Panc1 (cell line): ENCODE measurements around the gene CACNA1G. TPM values are rescaled to one million over a fixed set of nuclear protein-coding genes. Genes with fewer than 3 reads are reported as not detected.

Experiments used
- ATAC-seq: fragments of 200-7000 bp; cut with Tn5 transposase; 2 replicates; pipeline ENCODE4 v1.9.1; 2020; ENCODE audit warnings: mild to moderate bottlenecking, moderate library complexity
- BruUV-seq: library from RNA; stranded (reverse); fragments of 400-500 nt; replicated peaks from 2 replicates; lab custom pipeline; 2021; lab: Mats Ljungman, UMichigan
- CTCF ChIA-PET: fragments of 300-600 bp; sonication (Branson Sonifier 250); formaldehyde crosslinking; loops from one replicate; lab custom pipeline; 2022; ENCODE audit warnings: antibody characterized with exemption; lab: Charles Lee
- POLR2A ChIA-PET: fragments of 300-600 bp; sonication (Branson Sonifier 250); formaldehyde crosslinking; loops from one replicate; lab custom pipeline; 2022; ENCODE audit warnings: antibody characterized with exemption; lab: Charles Lee
- DNase-seq: peaks from one replicate; pipeline ENCODE4 v3.0.0-alpha.2; 2010; ENCODE audit warnings: low read depth, low spot score
- H3K27ac ChIP-seq: 2 replicates; pipeline ENCODE4 v1.5.1; 2011; ENCODE audit warnings: mild to moderate bottlenecking, low read length, inconsistent platforms
- H3K27me3 ChIP-seq: fragments of 200-500 bp; sonication (Bioruptor generic); 2 replicates; pipeline ENCODE4 v1.6.0; 2014; ENCODE audit warnings: low read length, inconsistent platforms; ENCODE audit not compliant: control insufficient read depth, insufficient read depth
- H3K36me3 ChIP-seq: fragments of 200-500 bp; sonication (Bioruptor generic); 2 replicates; pipeline ENCODE4 v1.5.1; 2014; ENCODE audit warnings: inconsistent platforms, mild to moderate bottlenecking, low read length, moderate library complexity; ENCODE audit not compliant: control insufficient read depth, insufficient read depth
- H3K4me1 ChIP-seq: 2 replicates; pipeline ENCODE4 v1.5.1; 2011; ENCODE audit warnings: inconsistent platforms, mild to moderate bottlenecking, low read length, moderate library complexity; ENCODE audit not compliant: control insufficient read depth, insufficient read depth
- H3K4me3 ChIP-seq, 2 experiments: 2 replicates each; pipeline ENCODE4 v1.5.1; 2011 to 2012; ENCODE audit warnings: low read depth in 2 of 2, low read length in 2 of 2, mild to moderate bottlenecking in 2 of 2, inconsistent platforms in 1 of 2, moderate library complexity in 1 of 2
- H3K9me3 ChIP-seq: fragments of 200-500 bp; sonication (Bioruptor generic); 2 replicates; pipeline ENCODE4 v1.5.1; 2014; ENCODE audit warnings: low read depth, mild to moderate bottlenecking, inconsistent platforms, low read length, moderate library complexity; ENCODE audit not compliant: control insufficient read depth, insufficient read depth
- CTCF ChIP-seq: fragments of 450-650 bp; IDR thresholded peaks from 2 replicates; pipeline ENCODE4 v1.5.1; 2017; ENCODE audit warnings: mild to moderate bottlenecking
- POLR2AphosphoS5 ChIP-seq: IDR thresholded peaks from 2 replicates; pipeline ENCODE4 v1.6.1; 2012; ENCODE audit warnings: mild to moderate bottlenecking, low read depth, low read length, moderate library complexity
- SIN3A ChIP-seq: IDR thresholded peaks from 2 replicates; pipeline ENCODE4 v1.6.1; 2012; ENCODE audit warnings: low read depth, mild to moderate bottlenecking, low read length, moderate library complexity, borderline replicate concordance; ENCODE audit not compliant: insufficient read depth
- TCF7L2 ChIP-seq: IDR thresholded peaks from 2 replicates; pipeline ENCODE4 v1.6.1; 2011; ENCODE audit warnings: mild to moderate bottlenecking, low read depth, low read length, inconsistent platforms
- in situ Hi-C: cut with HindIII; loops from 2 replicates; pipeline ENCODE4 v1.10.0; 2016; ENCODE audit warnings: low sequenced_read_pairs, low pct_unique_long_range_greater_than_20kb
- intact Hi-C: fragments of 100-400 bp; cut with micrococcal nuclease; formaldehyde crosslinking; loops from one replicate; pipeline ENCODE4 v1.10.0; 2022; ENCODE audit not compliant: unreplicated experiment
- total RNA-seq: library from RNA; stranded (reverse); gene quantifications from one replicate; pipeline ENCODE4 v1.2.1, GENCODE V29; 2021; ENCODE audit not compliant: unreplicated experiment
- TF ChIP-seq, protein P1 (sequence below), 2 experiments: IDR thresholded peaks; 2 replicates each; pipeline ENCODE4 v1.6.1; 2011 to 2012; ENCODE audit warnings: low read depth in 2 of 2, control low read depth in 1 of 2, low read length in 1 of 2, mild to moderate bottlenecking in 1 of 2, moderate library complexity in 1 of 2; ENCODE audit not compliant: insufficient read depth in 1 of 2

The CACNA1G gene
- total RNA-seq, 1 experiment from 2014 or later, result 10.0 TPM

GRCh38 chr17:50517504-50518383 is 42.8 kb upstream of the CACNA1G start:
- Histone ChIP-seq H3K27me3 (no peaks in the 10 kb centered on the region), H3K36me3 (no peaks in the 10 kb centered on the region), H3K4me3 (no peak overlapping the region), H3K9me3 (no peaks in the 10 kb centered on the region), H3K4me1 (no peaks in the 10 kb centered on the region), H3K27ac (no peak overlapping the region)
- TF ChIP-seq SIN3A, result no peak
- TF ChIP-seq POLR2AphosphoS5, result no peak
- TF ChIP-seq, protein P1, sequence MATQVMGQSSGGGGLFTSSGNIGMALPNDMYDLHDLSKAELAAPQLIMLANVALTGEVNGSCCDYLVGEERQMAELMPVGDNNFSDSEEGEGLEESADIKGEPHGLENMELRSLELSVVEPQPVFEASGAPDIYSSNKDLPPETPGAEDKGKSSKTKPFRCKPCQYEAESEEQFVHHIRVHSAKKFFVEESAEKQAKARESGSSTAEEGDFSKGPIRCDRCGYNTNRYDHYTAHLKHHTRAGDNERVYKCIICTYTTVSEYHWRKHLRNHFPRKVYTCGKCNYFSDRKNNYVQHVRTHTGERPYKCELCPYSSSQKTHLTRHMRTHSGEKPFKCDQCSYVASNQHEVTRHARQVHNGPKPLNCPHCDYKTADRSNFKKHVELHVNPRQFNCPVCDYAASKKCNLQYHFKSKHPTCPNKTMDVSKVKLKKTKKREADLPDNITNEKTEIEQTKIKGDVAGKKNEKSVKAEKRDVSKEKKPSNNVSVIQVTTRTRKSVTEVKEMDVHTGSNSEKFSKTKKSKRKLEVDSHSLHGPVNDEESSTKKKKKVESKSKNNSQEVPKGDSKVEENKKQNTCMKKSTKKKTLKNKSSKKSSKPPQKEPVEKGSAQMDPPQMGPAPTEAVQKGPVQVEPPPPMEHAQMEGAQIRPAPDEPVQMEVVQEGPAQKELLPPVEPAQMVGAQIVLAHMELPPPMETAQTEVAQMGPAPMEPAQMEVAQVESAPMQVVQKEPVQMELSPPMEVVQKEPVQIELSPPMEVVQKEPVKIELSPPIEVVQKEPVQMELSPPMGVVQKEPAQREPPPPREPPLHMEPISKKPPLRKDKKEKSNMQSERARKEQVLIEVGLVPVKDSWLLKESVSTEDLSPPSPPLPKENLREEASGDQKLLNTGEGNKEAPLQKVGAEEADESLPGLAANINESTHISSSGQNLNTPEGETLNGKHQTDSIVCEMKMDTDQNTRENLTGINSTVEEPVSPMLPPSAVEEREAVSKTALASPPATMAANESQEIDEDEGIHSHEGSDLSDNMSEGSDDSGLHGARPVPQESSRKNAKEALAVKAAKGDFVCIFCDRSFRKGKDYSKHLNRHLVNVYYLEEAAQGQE (IDR thresholded peaks at IDR 0.05; ENCODE audit: insufficient read depth in 1 of 2, low read depth in 2 of 2, low read length in 1 of 2), result no peak
- no peak for TF ChIP-seq CTCF
- no peak for TF ChIP-seq TCF7L2
- POLR2A ChIA-PET, result no interaction called here
- BruUV-seq, result no TSS peak
- in situ Hi-C loops (no loop called here), intact Hi-C loops (no loop called here)
- no peak for ATAC-seq
- CTCF ChIA-PET, result no interaction called here
- no peak for DNase-seq

DNA sequence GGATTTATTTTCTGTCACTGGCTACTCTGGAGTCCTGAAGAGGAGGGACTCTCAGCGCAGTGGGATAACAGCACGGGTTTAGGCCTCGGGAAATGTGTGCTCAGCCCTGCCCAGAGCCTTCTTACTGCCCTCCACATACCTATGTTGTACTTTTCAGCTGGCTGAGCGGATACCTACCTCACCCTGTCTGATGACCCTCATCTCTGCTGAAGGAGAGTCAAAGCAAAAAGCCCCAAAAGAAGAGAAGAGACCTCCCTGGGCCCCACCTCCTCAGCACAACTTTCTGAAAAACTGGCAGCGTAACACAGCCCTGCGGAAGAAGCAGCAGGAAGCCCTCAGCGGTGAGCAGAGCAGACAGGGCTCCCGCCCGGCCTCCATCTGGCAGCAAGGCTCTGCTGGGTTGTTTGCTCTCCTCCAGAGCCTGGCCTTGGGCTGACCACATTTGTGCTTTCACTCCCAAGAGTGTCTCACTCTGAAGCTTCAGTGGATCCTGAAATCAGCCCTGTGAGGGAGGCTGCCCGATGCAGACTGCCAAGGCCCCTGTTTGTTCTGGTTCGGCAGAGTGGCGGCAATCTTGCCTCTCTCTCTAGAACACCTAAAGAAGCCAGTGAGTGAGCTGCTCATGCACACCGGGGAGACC is 42.0 kb upstream of the CACNA1G start:
- TF ChIP-seq CTCF, result no peak
- TF ChIP-seq POLR2AphosphoS5, result no peak
- TF ChIP-seq, protein P1 (IDR thresholded peaks at IDR 0.05; ENCODE audit: insufficient read depth in 1 of 2, low read depth in 2 of 2, low read length in 1 of 2), result no peak
- TF ChIP-seq SIN3A, result no peak
- TF ChIP-seq TCF7L2, result no peak
- no peaks in the 10 kb centered on the region for H3K4me1 ChIP-seq
- no TSS peak for BruUV-seq
- in situ Hi-C loops (no loop called here), intact Hi-C loops (no loop called here)
- H3K4me3 ChIP-seq, result no peak overlapping the region
- ChIA-PET CTCF (no interaction called here), POLR2A (no interaction called here)
- H3K27me3 ChIP-seq, result no peaks in the 10 kb centered on the region
- no peaks in the 10 kb centered on the region for H3K36me3 ChIP-seq
- no peak overlapping the region for H3K27ac ChIP-seq
- H3K9me3 ChIP-seq, result no peaks in the 10 kb centered on the region
- ATAC-seq (peak; percentile 33; the same call in 1 of the 2 replicates), DNase-seq (no peak)
